Measurements from ENCODE around the gene CD2.

Gene CD2

GRCh38 chr1:116766616-116767469 lies 12.6 kb downstream of the CD2 start:
- TF ChIP-seq SIN3A (IDR thresholded peaks at IDR 0.05; ENCODE audit: borderline replicate concordance, insufficient read depth, low read length) (no peak), REST (IDR thresholded peaks at IDR 0.05; ENCODE audit: insufficient read depth in 1 of 2, low read depth in 2 of 2, low read length in 2 of 2) (no peak), FOXP2 (optimal IDR thresholded peaks at IDR 0.05; ENCODE audit: borderline replicate concordance, extremely low read depth, extremely low read length, insufficient read depth) (no peak), TAF1 (IDR thresholded peaks at IDR 0.05; ENCODE audit: borderline replicate concordance, insufficient read depth, low read length) (no peak), POLR2AphosphoS5 (IDR thresholded peaks at IDR 0.05; ENCODE audit: low read depth, low read length) (no peak)

- no peak for TF ChIP-seq TAF1 (IDR thresholded peaks at IDR 0.05; ENCODE audit: borderline replicate concordance, insufficient read depth, low read length)
- TF ChIP-seq POLR2AphosphoS5 (IDR thresholded peaks at IDR 0.05; ENCODE audit: low read depth, low read length): no peak
- no peak for TF ChIP-seq REST (IDR thresholded peaks at IDR 0.05; ENCODE audit: insufficient read depth in 1 of 2, low read depth in 2 of 2, low read length in 2 of 2)
- no peak for TF ChIP-seq FOXP2 (optimal IDR thresholded peaks at IDR 0.05; ENCODE audit: borderline replicate concordance, extremely low read depth, extremely low read length, insufficient read depth)
- no peak for TF ChIP-seq SIN3A (IDR thresholded peaks at IDR 0.05; ENCODE audit: borderline replicate concordance, insufficient read depth, low read length)
Observed at GRCh38 chr1:116767782-116768382, 13.7 kb downstream of the CD2 start.

GRCh38 chr1:116768416-116769103 lies 14.3 kb downstream of the CD2 start:
- no peak for TF ChIP-seq SIN3A (IDR thresholded peaks at IDR 0.05; ENCODE audit: borderline replicate concordance, insufficient read depth, low read length)
- TF ChIP-seq TAF1 (IDR thresholded peaks at IDR 0.05; ENCODE audit: borderline replicate concordance, insufficient read depth, low read length): no peak
- TF ChIP-seq POLR2AphosphoS5 (IDR thresholded peaks at IDR 0.05; ENCODE audit: low read depth, low read length): no peak
- TF ChIP-seq FOXP2 (optimal IDR thresholded peaks at IDR 0.05; ENCODE audit: borderline replicate concordance, extremely low read depth, extremely low read length, insufficient read depth): no peak
- no peak for TF ChIP-seq REST (IDR thresholded peaks at IDR 0.05; ENCODE audit: insufficient read depth in 1 of 2, low read depth in 2 of 2, low read length in 2 of 2)

GRCh38 chr1:116769104-116769452 lies 14.8 kb downstream of the CD2 start:
- TF ChIP-seq FOXP2 (optimal IDR thresholded peaks at IDR 0.05; ENCODE audit: borderline replicate concordance, extremely low read depth, extremely low read length, insufficient read depth) (no peak), POLR2AphosphoS5 (IDR thresholded peaks at IDR 0.05; ENCODE audit: low read depth, low read length) (no peak), REST (IDR thresholded peaks at IDR 0.05; ENCODE audit: insufficient read depth in 1 of 2, low read depth in 2 of 2, low read length in 2 of 2) (no peak), TAF1 (IDR thresholded peaks at IDR 0.05; ENCODE audit: borderline replicate concordance, insufficient read depth, low read length) (no peak), SIN3A (IDR thresholded peaks at IDR 0.05; ENCODE audit: borderline replicate concordance, insufficient read depth, low read length) (no peak)
